SIG-M5 treated with dmso at 0.1 percent for 504 hours (cell line): Measurements from ENCODE around the gene PAQR8.

Experiments
- DNase-seq: peaks from one replicate; lab custom pipeline; 2025; ENCODE audit not compliant: unreplicated experiment; lab: John Stamatoyannopoulos, UW

PAQR8 gene, protein sequence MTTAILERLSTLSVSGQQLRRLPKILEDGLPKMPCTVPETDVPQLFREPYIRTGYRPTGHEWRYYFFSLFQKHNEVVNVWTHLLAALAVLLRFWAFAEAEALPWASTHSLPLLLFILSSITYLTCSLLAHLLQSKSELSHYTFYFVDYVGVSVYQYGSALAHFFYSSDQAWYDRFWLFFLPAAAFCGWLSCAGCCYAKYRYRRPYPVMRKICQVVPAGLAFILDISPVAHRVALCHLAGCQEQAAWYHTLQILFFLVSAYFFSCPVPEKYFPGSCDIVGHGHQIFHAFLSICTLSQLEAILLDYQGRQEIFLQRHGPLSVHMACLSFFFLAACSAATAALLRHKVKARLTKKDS

GRCh38 chr6:52361945-52362442 is at the start of gene PAQR8:
TSS of gene PAQR8 (plus strand) at chr6:52362151. CDS start at chr6:52403214, 41,063 bp downstream.
- DNase-seq: peak; percentile 53

- DNase-seq: no peak
These were observed 49.5 kb upstream of the PAQR8 start for GRCh38 chr6:52312461-52312860.

DNA sequence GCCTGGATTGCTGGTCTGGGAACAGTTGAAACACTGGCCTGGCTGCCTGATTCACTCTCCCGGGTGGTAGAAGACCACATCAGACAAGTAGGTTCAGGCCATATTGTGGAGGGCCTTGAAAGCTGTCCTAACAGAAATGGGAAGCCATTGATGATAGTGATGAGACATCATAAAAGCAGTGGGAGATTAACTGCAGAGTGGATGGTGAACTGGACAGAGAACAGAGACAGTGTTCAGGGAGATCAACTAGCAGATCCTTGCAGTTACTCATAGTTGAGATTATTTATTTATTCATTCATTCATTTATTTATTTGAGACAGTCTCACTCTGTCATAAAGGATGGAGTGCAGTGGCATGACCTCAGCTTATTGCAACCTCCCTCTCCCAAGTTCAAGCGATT is 47.2 kb upstream of the PAQR8 start:
- no peak for DNase-seq

DNA sequence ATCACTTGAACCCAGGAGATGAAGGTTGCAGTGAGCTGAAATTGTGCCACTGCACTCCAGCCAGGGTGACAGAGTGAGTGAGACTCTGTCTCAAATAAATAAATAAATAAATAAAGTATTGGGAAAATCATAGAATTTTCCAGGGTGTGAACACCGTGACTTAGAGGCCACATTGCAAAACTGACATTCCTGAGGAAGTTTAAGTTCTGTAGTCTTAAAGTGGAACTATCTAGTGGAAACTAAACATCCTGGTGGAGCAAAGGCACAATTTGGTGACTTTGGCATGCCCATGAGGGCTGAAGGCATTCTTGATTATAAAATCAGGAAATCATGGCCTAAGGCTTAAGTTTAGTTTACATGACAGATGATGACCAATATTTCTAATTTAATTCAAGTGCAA is 44.7 kb upstream of the PAQR8 start:
- no peak for DNase-seq

DNA sequence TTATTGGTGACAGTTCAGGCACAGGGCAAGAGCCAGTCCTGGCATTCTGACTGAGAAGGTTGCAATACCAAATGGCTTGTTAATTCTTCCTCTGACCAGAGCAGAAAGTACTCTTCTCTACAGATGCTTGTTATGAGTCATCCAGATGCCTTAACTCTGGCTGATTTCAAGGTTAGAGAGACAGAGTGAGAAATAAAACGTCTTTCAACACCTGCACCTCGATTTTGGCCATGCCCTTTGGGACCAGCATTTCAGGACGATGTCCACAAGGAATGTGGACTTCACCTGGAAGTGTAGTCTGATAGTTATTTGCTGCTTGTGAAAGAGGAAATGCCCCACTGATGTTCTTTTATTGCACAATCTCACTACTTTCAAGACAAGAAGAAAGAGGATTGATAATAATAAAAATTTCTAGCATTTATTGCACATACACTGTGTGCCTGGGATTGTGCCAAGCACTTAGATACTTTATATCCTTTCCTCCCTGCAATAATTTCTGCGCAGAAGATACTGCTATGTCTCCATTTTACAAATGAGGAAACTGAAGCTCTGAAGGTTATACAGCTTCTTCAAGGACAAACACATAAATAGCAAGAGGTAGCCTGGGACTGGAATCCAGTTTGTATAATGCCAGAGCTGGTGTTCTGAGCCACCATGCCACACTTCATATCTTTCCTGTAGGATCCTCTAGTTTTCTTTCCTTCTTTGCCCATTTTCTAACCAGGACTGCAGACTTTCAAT is 43.9 kb upstream of the PAQR8 start:
- peak; percentile 51 for DNase-seq

GRCh38 chr6:52324189-52324588 is 37.8 kb upstream of the PAQR8 start:
- no peak for DNase-seq

- no peak for DNase-seq
These were observed 36.1 kb upstream of the PAQR8 start for GRCh38 chr6:52325695-52326471.

GRCh38 chr6:52326540-52327364 is 35.2 kb upstream of the PAQR8 start:
- DNase-seq: no peak

- no peak for DNase-seq
These were observed 33.7 kb upstream of the PAQR8 start for GRCh38 chr6:52328303-52328662.

DNA sequence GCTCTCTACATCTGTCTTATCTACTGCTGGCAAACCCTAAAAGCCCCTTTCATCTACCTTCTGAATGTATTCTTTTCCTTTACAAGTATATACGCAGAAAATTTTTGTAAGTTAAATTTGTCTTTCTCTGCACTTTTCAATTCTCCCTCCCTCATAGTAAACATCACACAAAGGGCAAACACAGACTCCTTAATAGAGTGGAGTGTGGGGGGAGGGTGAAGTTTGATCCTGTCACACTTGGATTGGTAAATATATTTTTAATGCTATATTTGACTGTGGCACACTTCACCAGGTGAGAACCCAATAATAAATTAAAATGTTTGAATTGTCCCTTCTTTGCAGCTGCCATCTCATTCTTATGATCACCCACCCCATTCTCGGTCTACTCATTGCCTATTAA is 33.2 kb upstream of the PAQR8 start:
- no peak for DNase-seq

GRCh38 chr6:52330470-52330869 is 31.5 kb upstream of the PAQR8 start:
- peak; percentile 35 for DNase-seq

DNA sequence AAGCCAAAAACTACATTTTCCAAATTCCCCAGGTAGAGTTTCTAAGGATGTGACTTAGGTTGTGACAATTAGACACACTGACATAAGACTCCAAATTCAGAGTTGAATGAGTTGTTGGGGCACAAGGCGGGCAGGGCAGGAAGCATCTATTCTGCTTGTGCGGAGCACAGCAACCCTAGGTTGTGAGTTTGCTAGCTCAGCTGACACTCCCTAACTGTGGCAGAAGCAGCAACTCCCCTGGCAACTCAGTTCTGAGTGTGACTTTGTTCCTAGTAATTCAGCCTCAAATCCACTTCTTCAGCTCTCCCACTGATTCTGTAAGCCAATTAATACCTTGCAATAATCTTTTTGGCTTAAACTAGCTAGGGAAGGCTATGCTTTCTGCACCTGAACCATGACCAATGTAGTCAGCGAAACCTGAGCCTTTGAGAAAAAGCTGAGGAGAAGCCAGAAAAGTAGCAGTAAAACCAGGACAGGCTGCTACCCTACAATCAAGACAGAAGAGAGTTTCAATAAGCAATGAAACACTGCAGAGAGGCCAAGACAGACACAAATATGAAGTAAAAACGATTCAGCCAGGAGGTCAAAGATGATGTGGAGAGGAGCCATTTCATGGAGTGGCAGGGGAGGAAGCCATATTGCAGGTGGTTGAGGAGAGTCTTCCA is 30.0 kb upstream of the PAQR8 start:
- no peak for DNase-seq

- DNase-seq: no peak
These were observed 28.1 kb upstream of the PAQR8 start for GRCh38 chr6:52333840-52334200.

DNA sequence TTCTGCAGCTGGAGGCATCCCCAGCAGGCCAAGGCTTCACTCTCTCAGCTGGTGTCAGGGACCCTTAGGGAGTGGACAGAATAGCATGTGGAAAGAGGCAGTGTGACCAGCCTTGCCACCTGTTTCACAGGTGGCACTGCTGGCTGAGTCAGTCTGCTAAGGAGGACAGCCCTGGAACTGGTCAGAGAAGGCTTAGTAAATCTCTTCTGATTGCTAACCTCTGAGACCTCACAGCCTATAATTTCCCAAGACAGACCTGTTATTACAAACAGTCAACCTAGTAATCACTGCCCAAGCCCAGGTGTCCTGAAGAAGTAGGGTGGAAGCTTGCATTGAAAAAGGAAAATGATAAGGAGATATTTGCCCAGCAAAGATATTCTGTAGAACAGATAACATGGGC is 26.4 kb upstream of the PAQR8 start:
- DNase-seq: no peak

GRCh38 chr6:52336919-52337561 is 24.9 kb upstream of the PAQR8 start:
- no peak for DNase-seq

- no peak for DNase-seq
These were observed 24.2 kb upstream of the PAQR8 start for GRCh38 chr6:52337633-52338290.

DNA sequence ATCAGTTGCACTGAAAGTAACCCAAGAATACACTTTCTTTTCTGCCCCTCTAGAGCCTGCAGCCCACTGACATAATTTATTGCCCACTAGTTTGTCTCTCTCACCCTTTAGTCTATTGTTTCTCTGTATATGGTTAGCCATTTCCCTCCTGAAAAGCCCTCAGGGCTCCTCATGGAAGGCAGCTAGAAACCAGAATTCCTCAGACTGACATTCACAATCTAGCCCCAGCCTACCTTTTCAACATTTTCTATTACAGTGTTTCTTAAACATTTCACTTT is 21.4 kb upstream of the PAQR8 start:
- DNase-seq: no peak

- DNase-seq: peak; percentile 41
These were observed 20.2 kb upstream of the PAQR8 start for GRCh38 chr6:52341561-52342260.

DNA sequence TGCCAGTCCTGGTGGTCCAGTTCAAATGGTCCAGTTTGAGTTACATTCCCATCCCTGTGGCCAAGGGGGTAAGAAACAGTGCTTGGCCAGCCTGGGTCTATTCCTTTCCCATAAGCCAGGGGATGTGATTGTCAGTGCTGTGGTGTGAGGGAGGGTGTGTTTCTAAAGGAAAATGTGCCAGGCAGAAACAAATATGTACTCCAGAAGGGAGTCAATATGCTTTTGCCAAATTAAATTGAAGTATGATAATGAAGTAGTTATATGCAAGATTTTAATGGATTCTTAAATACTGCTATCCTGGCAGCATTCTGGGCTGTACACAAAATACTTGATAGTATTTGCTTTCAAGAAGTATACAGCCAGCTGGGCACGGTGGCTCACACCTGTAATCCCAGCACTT is 16.6 kb upstream of the PAQR8 start:
- DNase-seq: no peak
